ENCODE measurements around the gene DCAF15. TPM values are rescaled to one million over a fixed set of nuclear protein-coding genes. Genes with fewer than 3 reads are reported as not detected.

The DCAF15 gene
- total and polyA plus RNA-seq, 2 experiments from 2014 or later = 39.5 to 81.3 TPM

DNA sequence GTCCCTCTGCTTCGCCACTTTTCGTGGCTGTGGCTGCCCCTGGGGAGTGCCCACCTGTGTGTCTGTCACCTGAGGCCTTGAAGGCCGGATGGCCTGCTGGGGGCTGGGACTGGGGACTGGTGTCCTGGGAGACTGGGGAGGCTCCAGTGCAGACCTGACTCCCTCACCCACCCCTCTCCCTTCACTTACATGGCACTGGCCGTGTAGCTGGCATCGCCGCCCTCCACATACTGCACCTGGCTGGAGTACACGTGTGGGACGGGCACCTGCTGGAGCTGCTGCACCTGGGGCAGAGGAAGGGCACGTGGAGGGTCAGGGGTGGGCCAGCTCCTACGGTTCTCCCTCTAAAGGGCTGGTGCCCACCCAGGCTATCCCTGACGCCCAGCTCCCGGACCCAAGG lies 25.5 kb downstream of the DCAF15 start:
- no peak overlapping the region for H3K27ac ChIP-seq (ENCODE audit: low read depth)

DNA sequence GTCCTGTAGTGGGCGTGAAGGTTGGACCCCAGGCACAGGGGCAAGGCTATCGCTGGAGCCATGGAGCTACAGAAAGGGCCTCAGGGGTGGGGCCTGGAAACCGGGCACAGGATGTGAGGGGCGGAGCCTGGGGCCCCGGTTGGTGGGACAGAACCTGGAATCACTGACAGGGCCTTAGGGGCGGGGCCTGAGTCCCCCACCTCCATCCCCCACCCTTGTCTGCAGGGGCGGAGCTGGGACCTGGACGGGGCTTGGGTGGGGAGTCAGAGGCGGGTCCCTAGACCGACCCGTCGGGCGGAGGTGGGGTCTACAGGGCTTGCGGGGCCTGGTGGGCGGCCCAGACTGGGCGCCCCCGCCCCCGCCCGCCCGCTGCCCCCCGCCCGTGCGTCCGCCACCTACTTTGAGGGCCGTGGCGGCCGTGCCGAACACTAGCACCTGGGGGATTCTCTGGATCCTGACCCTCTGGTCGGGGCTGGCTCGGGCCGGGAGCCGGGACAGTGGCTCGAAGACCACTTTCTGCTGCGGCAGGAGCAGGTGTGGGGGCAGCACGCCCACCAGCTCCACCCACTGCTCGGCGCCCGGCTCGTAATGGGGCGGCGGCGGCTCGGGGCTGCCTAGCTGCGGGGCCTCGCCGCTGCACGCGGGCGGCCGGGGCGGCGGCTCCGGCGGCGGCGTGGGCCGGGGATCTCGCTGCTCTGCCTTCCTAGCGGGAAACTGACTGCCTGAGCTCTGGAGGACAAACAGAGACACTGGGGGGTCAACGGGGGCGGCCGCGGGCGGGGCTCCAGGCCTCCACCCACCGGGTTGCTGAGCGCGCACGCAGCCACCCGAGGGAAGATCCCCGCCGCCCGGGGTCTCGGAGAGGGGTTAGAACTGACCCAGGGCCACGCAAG lies 26.3 kb downstream of the DCAF15 start:
- Histone ChIP-seq H3F3A (replicated peaks; ENCODE audit: low read depth) (no peaks in the 10 kb centered on the region), H3K9me2 (ENCODE audit: insufficient read depth) (no peaks in the 10 kb centered on the region), H3K4me2 (peak overlapping the region; percentile 92), H3K27ac (ENCODE audit: low read depth) (no peak overlapping the region), H3K4me1 (ENCODE audit: insufficient read depth) (peaks cover 21% of the 10 kb centered on the region), H3K27me3 (ENCODE audit: insufficient read depth) (no peaks in the 10 kb centered on the region), H3K36me3 (ENCODE audit: insufficient read depth) (no peaks in the 10 kb centered on the region), H2AFZ (no peak overlapping the region), H3K4me3 (peak overlapping the region; percentile 66), H3K79me2 (replicated peaks; ENCODE audit: insufficient read depth) (no peaks in the 10 kb centered on the region), H4K20me1 (replicated peaks; ENCODE audit: insufficient read depth) (no peaks in the 10 kb centered on the region)
- Mint-ChIP-seq H3K9me3 (no peaks in the 10 kb centered on the region), H3K4me3 (peak overlapping the region; percentile 60), H3K36me3 (ENCODE audit: low read depth) (no peaks in the 10 kb centered on the region; the same call in 2 of the 3 replicates), H3K27ac (peak overlapping the region; percentile 81; the same call in 1 of the 2 replicates), H3K27me3 (ENCODE audit: insufficient read depth, low read depth, poor library complexity) (peaks cover 14% of the 10 kb centered on the region), H3K4me1 (peaks cover 18% of the 10 kb centered on the region)
- TF ChIP-seq ZNF331 (CRISPR knock-in tag; IDR thresholded peaks at IDR 0.05; ENCODE audit: low read depth) = no peak
- no peak for TF ChIP-seq STAT1 (IDR thresholded peaks at IDR 0.05; ENCODE audit: unreplicated experiment)
- TF ChIP-seq POLR2AphosphoS5 (IDR thresholded peaks at IDR 0.05; ENCODE audit: low read depth) = peak; percentile 60
- no peak for TF ChIP-seq NANOG (IDR thresholded peaks at IDR 0.05; ENCODE audit: borderline replicate concordance)
- TF ChIP-seq CREB1 (CRISPR knock-in tag; IDR thresholded peaks at IDR 0.05; ENCODE audit: low read depth) = no peak
- TF ChIP-seq EZH2phosphoT487 (IDR thresholded peaks at IDR 0.05; ENCODE audit: unreplicated experiment) = no peak
- TF ChIP-seq ZNF114 (CRISPR knock-in tag; IDR thresholded peaks at IDR 0.05) = no peak
- no peak for TF ChIP-seq JUNB (IDR thresholded peaks at IDR 0.05; ENCODE audit: unreplicated experiment)
- ATAC-seq (peak; percentile 83), DNase-seq (ENCODE audit: low spot score) (peak; percentile 99)

More for the DNA sequence above, 25.5 kb downstream of the DCAF15 start:
- Mint-ChIP-seq H3K9me3 (no peaks in the 10 kb centered on the region), H3K27me3 (ENCODE audit: insufficient read depth, low read depth, poor library complexity) (peaks cover 14% of the 10 kb centered on the region), H3K4me1 (peaks cover 18% of the 10 kb centered on the region), H3K27ac (peak overlapping the region; percentile 81), H3K36me3 (ENCODE audit: low read depth) (peaks cover 3% of the 10 kb centered on the region; the same call in 1 of the 3 replicates), H3K4me3 (peak overlapping the region; percentile 60)
- Histone ChIP-seq H3K4me2 (peak overlapping the region; percentile 75), H2AFZ (no peak overlapping the region), H3K4me3 (peak overlapping the region; percentile 66), H3K9me2 (ENCODE audit: insufficient read depth) (no peaks in the 10 kb centered on the region), H3F3A (replicated peaks; ENCODE audit: low read depth) (no peaks in the 10 kb centered on the region), H3K27me3 (ENCODE audit: insufficient read depth) (no peaks in the 10 kb centered on the region), H3K79me2 (replicated peaks; ENCODE audit: insufficient read depth) (no peaks in the 10 kb centered on the region), H3K36me3 (ENCODE audit: insufficient read depth) (no peaks in the 10 kb centered on the region), H3K4me1 (ENCODE audit: insufficient read depth) (peaks cover 23% of the 10 kb centered on the region), H4K20me1 (replicated peaks; ENCODE audit: insufficient read depth) (no peaks in the 10 kb centered on the region)
- TF ChIP-seq, protein P1, sequence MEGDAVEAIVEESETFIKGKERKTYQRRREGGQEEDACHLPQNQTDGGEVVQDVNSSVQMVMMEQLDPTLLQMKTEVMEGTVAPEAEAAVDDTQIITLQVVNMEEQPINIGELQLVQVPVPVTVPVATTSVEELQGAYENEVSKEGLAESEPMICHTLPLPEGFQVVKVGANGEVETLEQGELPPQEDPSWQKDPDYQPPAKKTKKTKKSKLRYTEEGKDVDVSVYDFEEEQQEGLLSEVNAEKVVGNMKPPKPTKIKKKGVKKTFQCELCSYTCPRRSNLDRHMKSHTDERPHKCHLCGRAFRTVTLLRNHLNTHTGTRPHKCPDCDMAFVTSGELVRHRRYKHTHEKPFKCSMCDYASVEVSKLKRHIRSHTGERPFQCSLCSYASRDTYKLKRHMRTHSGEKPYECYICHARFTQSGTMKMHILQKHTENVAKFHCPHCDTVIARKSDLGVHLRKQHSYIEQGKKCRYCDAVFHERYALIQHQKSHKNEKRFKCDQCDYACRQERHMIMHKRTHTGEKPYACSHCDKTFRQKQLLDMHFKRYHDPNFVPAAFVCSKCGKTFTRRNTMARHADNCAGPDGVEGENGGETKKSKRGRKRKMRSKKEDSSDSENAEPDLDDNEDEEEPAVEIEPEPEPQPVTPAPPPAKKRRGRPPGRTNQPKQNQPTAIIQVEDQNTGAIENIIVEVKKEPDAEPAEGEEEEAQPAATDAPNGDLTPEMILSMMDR (conservative IDR thresholded peaks at IDR 0.05; ENCODE audit: low read depth in 2 of 2) = no peak
- TF ChIP-seq POLR2AphosphoS5 (IDR thresholded peaks at IDR 0.05; ENCODE audit: low read depth) (no peak), STAT1 (IDR thresholded peaks at IDR 0.05; ENCODE audit: unreplicated experiment) (no peak), NANOG (IDR thresholded peaks at IDR 0.05; ENCODE audit: borderline replicate concordance) (no peak)
- TF ChIP-seq, protein P2, sequence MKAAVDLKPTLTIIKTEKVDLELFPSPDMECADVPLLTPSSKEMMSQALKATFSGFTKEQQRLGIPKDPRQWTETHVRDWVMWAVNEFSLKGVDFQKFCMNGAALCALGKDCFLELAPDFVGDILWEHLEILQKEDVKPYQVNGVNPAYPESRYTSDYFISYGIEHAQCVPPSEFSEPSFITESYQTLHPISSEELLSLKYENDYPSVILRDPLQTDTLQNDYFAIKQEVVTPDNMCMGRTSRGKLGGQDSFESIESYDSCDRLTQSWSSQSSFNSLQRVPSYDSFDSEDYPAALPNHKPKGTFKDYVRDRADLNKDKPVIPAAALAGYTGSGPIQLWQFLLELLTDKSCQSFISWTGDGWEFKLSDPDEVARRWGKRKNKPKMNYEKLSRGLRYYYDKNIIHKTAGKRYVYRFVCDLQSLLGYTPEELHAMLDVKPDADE (IDR thresholded peaks at IDR 0.05) = no peak
- DNase-seq (ENCODE audit: low spot score) (no peak), ATAC-seq (no peak)

All from GM23338 (cell line).